Adrenal gland (tissue), 5 donors: ENCODE measurements around the gene ALOX12B.

Experiments used
- CTCF ChIP-seq, 6 experiments: fragments of 450-650 bp in 4 of 6; fragments of 200-600 bp in 2 of 6; sonication (generic) in 1 of 6; IDR thresholded peaks; 1 replicate in 5 of 6; 2 replicates in 1 of 6; pipeline versions ENCODE4 v1.5.1 to v1.8.0; 2016 to 2021; ENCODE audit warnings: antibody characterized with exemption in 6 of 6, mild to moderate bottlenecking in 2 of 6, moderate library complexity in 1 of 6
- POLR2A ChIP-seq, 2 donors: fragments of 450-650 bp; IDR thresholded peaks; one replicate each; pipeline ENCODE4 v1.6.1; 2017; ENCODE audit warnings: antibody characterized with exemption in 2 of 2, mild to moderate bottlenecking in 2 of 2, moderate library complexity in 1 of 2
- donor health status: DM: no; HTN: no; CAD: no.

- TF ChIP-seq CTCF (IDR thresholded peaks at IDR 0.05) (no peak), POLR2A (IDR thresholded peaks at IDR 0.05) (no peak)
These were observed 18.0 kb downstream of the ALOX12B start for GRCh38 chr17:8069587-8069860.
